Measurements from ENCODE around the gene ITFG1. TPM values are rescaled to one million over a fixed set of nuclear protein-coding genes. Genes with fewer than 3 reads are reported as not detected.

Gene ITFG1
- 29.5 TPM for polyA plus RNA-seq (2013)

- H3K27me3 ChIP-seq (replicated peaks in 2 of 5; ENCODE audit: control insufficient read depth in 4 of 5, insufficient read depth in 5 of 5, low read length in 4 of 5): no peaks in the 10 kb centered on the region
- H3K4me1 ChIP-seq (ENCODE audit: control extremely low read depth in 1 of 4, control insufficient read depth in 4 of 4, insufficient read depth in 4 of 4, low read length in 3 of 4): peaks cover 4 to 36% (median 22%) of the 10 kb centered on the region in 4 experiments
- WGBS (ENCODE audit: insufficient coverage): under 1% methylated on average over 74 of the region's 82 CpGs
- peak within 1 kb of the TSS; percentile 91 to 98 (median 96) for H3K4me3 ChIP-seq (ENCODE audit: control insufficient read depth in 1 of 7, extremely low read depth in 1 of 7, insufficient read depth in 4 of 7, low read depth in 2 of 7, low read length in 6 of 7)
- ChIA-PET POLR2A (interaction anchor here (1.0 kb wide), 1 partner anchor 33 kb away, joined by 4 read pairs; no protein-coding TSS in a partner anchor), CTCF (interaction anchor here (0.8 to 1.5 kb wide), 7 partner anchors 9 to 318 kb away, joined by 3 to 7 read pairs (median 3); partner anchors contain the start of gene NETO2)
- peak; percentile 94 to 98 (median 96) for DNase-seq
- no peaks in the 10 kb centered on the region for H3K9me3 ChIP-seq (ENCODE audit: control extremely low read depth in 1 of 5, control insufficient read depth in 4 of 5, insufficient read depth in 2 of 5, low read depth in 1 of 5, low read length in 4 of 5)
- H3K27ac ChIP-seq (ENCODE audit: insufficient read depth in 1 of 2, low read depth in 1 of 2, low read length in 2 of 2, poor library complexity in 1 of 2, severe bottlenecking in 2 of 2): peak within 1 kb of the TSS; percentile 96 to 99
- peaks cover 2 to 15% (median 11%) of the 10 kb centered on the region in 4 experiments for H3K36me3 ChIP-seq (ENCODE audit: control insufficient read depth in 4 of 4, insufficient read depth in 4 of 4, low read length in 3 of 4)
Observed at GRCh38 chr16:47460711-47461597, at the start of gene ITFG1, which contains the start of gene PHKB. ITFG1 (minus strand) TSS chr16:47461063; CDS start chr16:47461045, 18 bp downstream. PHKB (plus strand) TSS chr16:47461331; CDS start chr16:47461351, 20 bp downstream.

- Histone ChIP-seq H3K27ac (ENCODE audit: insufficient read depth in 1 of 2, low read depth in 1 of 2, low read length in 2 of 2, poor library complexity in 1 of 2, severe bottlenecking in 2 of 2) (no peak overlapping the region), H3K4me3 (ENCODE audit: control insufficient read depth in 1 of 7, extremely low read depth in 1 of 7, insufficient read depth in 4 of 7, low read depth in 2 of 7, low read length in 6 of 7) (no peak overlapping the region), H3K4me1 (ENCODE audit: control extremely low read depth in 1 of 4, control insufficient read depth in 4 of 4, insufficient read depth in 4 of 4, low read length in 3 of 4) (no peaks in the 10 kb centered on the region), H3K27me3 (replicated peaks in 2 of 5; ENCODE audit: control insufficient read depth in 4 of 5, insufficient read depth in 5 of 5, low read length in 4 of 5) (no peaks in the 10 kb centered on the region), H3K36me3 (ENCODE audit: control insufficient read depth in 4 of 4, insufficient read depth in 4 of 4, low read length in 3 of 4) (peaks cover 37 to 56% (median 46%) of the 10 kb centered on the region in 4 experiments), H3K9me3 (ENCODE audit: control extremely low read depth in 1 of 5, control insufficient read depth in 4 of 5, insufficient read depth in 2 of 5, low read depth in 1 of 5, low read length in 4 of 5) (peaks cover 0 to 3% (median 0%) of the 10 kb centered on the region in 5 experiments)
- POLR2A ChIA-PET: no interaction called here
- DNase-seq: no peak
- WGBS (ENCODE audit: insufficient coverage): no CpG with 5 or more reads among the region's 1 CpG
- CTCF ChIA-PET: no interaction called here
Observed at GRCh38 chr16:47507701-47508100, 46.8 kb upstream of the ITFG1 start.

DNA sequence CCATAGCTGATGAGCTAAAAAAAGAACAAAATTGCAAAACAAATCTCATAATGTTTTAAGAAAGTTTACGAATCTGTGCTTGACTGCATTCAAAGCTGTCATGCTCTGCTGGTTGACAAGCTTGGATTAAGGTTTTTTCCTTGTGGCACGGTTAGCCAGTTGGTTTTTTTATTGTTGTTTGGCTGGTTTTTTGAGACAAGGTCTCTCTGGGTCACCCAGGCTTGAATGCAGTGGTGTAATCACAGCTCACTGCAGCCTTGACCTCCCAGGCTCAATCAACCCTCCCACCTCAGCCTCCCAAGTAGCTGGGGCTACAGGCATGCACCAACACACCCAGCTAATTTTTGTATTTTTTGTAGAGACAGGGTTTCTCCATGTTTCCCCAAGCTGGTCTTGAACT is 45.9 kb upstream of the ITFG1 start:
- CTCF ChIA-PET: interaction anchor here (1.1 kb wide), 1 partner anchor 19 kb away, joined by 3 read pairs; no protein-coding TSS in a partner anchor
- Histone ChIP-seq H3K27me3 (replicated peaks in 2 of 5; ENCODE audit: control insufficient read depth in 4 of 5, insufficient read depth in 5 of 5, low read length in 4 of 5) (no peaks in the 10 kb centered on the region), H3K9me3 (ENCODE audit: control extremely low read depth in 1 of 5, control insufficient read depth in 4 of 5, insufficient read depth in 2 of 5, low read depth in 1 of 5, low read length in 4 of 5) (peaks cover 0 to 3% (median 0%) of the 10 kb centered on the region in 5 experiments), H3K27ac (ENCODE audit: insufficient read depth in 1 of 2, low read depth in 1 of 2, low read length in 2 of 2, poor library complexity in 1 of 2, severe bottlenecking in 2 of 2) (no peak overlapping the region), H3K4me3 (ENCODE audit: control insufficient read depth in 1 of 7, extremely low read depth in 1 of 7, insufficient read depth in 4 of 7, low read depth in 2 of 7, low read length in 6 of 7) (no peak overlapping the region), H3K36me3 (ENCODE audit: control insufficient read depth in 4 of 4, insufficient read depth in 4 of 4, low read length in 3 of 4) (peaks cover 33 to 54% (median 41%) of the 10 kb centered on the region in 4 experiments), H3K4me1 (ENCODE audit: control extremely low read depth in 1 of 4, control insufficient read depth in 4 of 4, insufficient read depth in 4 of 4, low read length in 3 of 4) (no peaks in the 10 kb centered on the region)
- DNase-seq: no peak
- WGBS (ENCODE audit: insufficient coverage): 89% methylated on average over 1 of the region's 2 CpGs
- POLR2A ChIA-PET: interaction anchor here (0.8 kb wide), 1 partner anchor 47 kb away, joined by 3 read pairs; no protein-coding TSS in a partner anchor

GRCh38 chr16:47504599-47504998 is 43.7 kb upstream of the ITFG1 start:
- POLR2A ChIA-PET: no interaction called here
- WGBS (ENCODE audit: insufficient coverage): 99% methylated on average over 7 of the region's 7 CpGs
- CTCF ChIA-PET: no interaction called here
- Histone ChIP-seq H3K9me3 (ENCODE audit: control extremely low read depth in 1 of 5, control insufficient read depth in 4 of 5, insufficient read depth in 2 of 5, low read depth in 1 of 5, low read length in 4 of 5) (peaks cover 0 to 3% (median 0%) of the 10 kb centered on the region in 5 experiments), H3K4me3 (ENCODE audit: control insufficient read depth in 1 of 7, extremely low read depth in 1 of 7, insufficient read depth in 4 of 7, low read depth in 2 of 7, low read length in 6 of 7) (no peak overlapping the region), H3K36me3 (ENCODE audit: control insufficient read depth in 4 of 4, insufficient read depth in 4 of 4, low read length in 3 of 4) (peaks cover 28 to 58% (median 43%) of the 10 kb centered on the region in 4 experiments), H3K27me3 (replicated peaks in 2 of 5; ENCODE audit: control insufficient read depth in 4 of 5, insufficient read depth in 5 of 5, low read length in 4 of 5) (no peaks in the 10 kb centered on the region), H3K4me1 (ENCODE audit: control extremely low read depth in 1 of 4, control insufficient read depth in 4 of 4, insufficient read depth in 4 of 4, low read length in 3 of 4) (no peaks in the 10 kb centered on the region), H3K27ac (ENCODE audit: insufficient read depth in 1 of 2, low read depth in 1 of 2, low read length in 2 of 2, poor library complexity in 1 of 2, severe bottlenecking in 2 of 2) (no peak overlapping the region)
- no peak for DNase-seq

GRCh38 chr16:47503936-47504335 is 43.1 kb upstream of the ITFG1 start:
- CTCF ChIA-PET: interaction anchor here (0.9 kb wide), 1 partner anchor 13 kb away, joined by 4 read pairs; no protein-coding TSS in a partner anchor
- Histone ChIP-seq H3K36me3 (ENCODE audit: control insufficient read depth in 4 of 4, insufficient read depth in 4 of 4, low read length in 3 of 4) (peaks cover 24 to 63% (median 44%) of the 10 kb centered on the region in 4 experiments), H3K27ac (ENCODE audit: insufficient read depth in 1 of 2, low read depth in 1 of 2, low read length in 2 of 2, poor library complexity in 1 of 2, severe bottlenecking in 2 of 2) (no peak overlapping the region), H3K4me3 (ENCODE audit: control insufficient read depth in 1 of 7, extremely low read depth in 1 of 7, insufficient read depth in 4 of 7, low read depth in 2 of 7, low read length in 6 of 7) (no peak overlapping the region), H3K9me3 (ENCODE audit: control extremely low read depth in 1 of 5, control insufficient read depth in 4 of 5, insufficient read depth in 2 of 5, low read depth in 1 of 5, low read length in 4 of 5) (peaks cover 0 to 3% (median 0%) of the 10 kb centered on the region in 5 experiments), H3K4me1 (ENCODE audit: control extremely low read depth in 1 of 4, control insufficient read depth in 4 of 4, insufficient read depth in 4 of 4, low read length in 3 of 4) (no peaks in the 10 kb centered on the region), H3K27me3 (replicated peaks in 2 of 5; ENCODE audit: control insufficient read depth in 4 of 5, insufficient read depth in 5 of 5, low read length in 4 of 5) (no peaks in the 10 kb centered on the region)
- no peak for DNase-seq
- no CpG with 5 or more reads among the region's 1 CpG for WGBS (ENCODE audit: insufficient coverage)
- POLR2A ChIA-PET: no interaction called here

GRCh38 chr16:47499700-47500264 is 38.9 kb upstream of the ITFG1 start:
- H3K27ac ChIP-seq (ENCODE audit: insufficient read depth in 1 of 2, low read depth in 1 of 2, low read length in 2 of 2, poor library complexity in 1 of 2, severe bottlenecking in 2 of 2): no peak overlapping the region
- POLR2A ChIA-PET: no interaction called here
- no peaks in the 10 kb centered on the region for H3K27me3 ChIP-seq (replicated peaks in 2 of 5; ENCODE audit: control insufficient read depth in 4 of 5, insufficient read depth in 5 of 5, low read length in 4 of 5)
- H3K4me1 ChIP-seq (ENCODE audit: control extremely low read depth in 1 of 4, control insufficient read depth in 4 of 4, insufficient read depth in 4 of 4, low read length in 3 of 4): no peaks in the 10 kb centered on the region
- no peak overlapping the region for H3K4me3 ChIP-seq (ENCODE audit: control insufficient read depth in 1 of 7, extremely low read depth in 1 of 7, insufficient read depth in 4 of 7, low read depth in 2 of 7, low read length in 6 of 7)
- peaks cover 24 to 82% (median 42%) of the 10 kb centered on the region in 4 experiments for H3K36me3 ChIP-seq (ENCODE audit: control insufficient read depth in 4 of 4, insufficient read depth in 4 of 4, low read length in 3 of 4)
- 97% methylated on average over 7 of the region's 9 CpGs for WGBS (ENCODE audit: insufficient coverage)
- CTCF ChIA-PET: no interaction called here
- no peak for DNase-seq
- peaks cover 0 to 4% (median 0%) of the 10 kb centered on the region in 5 experiments for H3K9me3 ChIP-seq (ENCODE audit: control extremely low read depth in 1 of 5, control insufficient read depth in 4 of 5, insufficient read depth in 2 of 5, low read depth in 1 of 5, low read length in 4 of 5)
